Loucy (cell line): ENCODE data around the gene CLMN.

ENCODE experiments used
- H2AFZ ChIP-seq: fragments of 200-600 bp; sonication (generic); 2 replicates; pipeline ENCODE4 v1.6.0; 2016; ENCODE audit warnings: antibody characterized with exemption, mild to moderate bottlenecking, low read length, moderate library complexity
- H3F3A ChIP-seq: fragments of 200-600 bp; 2 replicates; pipeline ENCODE4 v1.6.0; 2016; ENCODE audit warnings: antibody characterized with exemption, low read depth, mild to moderate bottlenecking
- H3K27me3 ChIP-seq: fragments of 200-600 bp; sonication (generic); 2 replicates; pipeline ENCODE4 v1.6.1; 2014; ENCODE audit warnings: low read length, mild to moderate bottlenecking; ENCODE audit not compliant: insufficient read depth, poor library complexity, severe bottlenecking
- H3K36me3 ChIP-seq: fragments of 200-600 bp; sonication (generic); 2 replicates; pipeline ENCODE4 v1.6.1; 2016; ENCODE audit warnings: low read length; ENCODE audit not compliant: insufficient read depth
- H3K4me1 ChIP-seq: fragments of 200-600 bp; sonication (generic); 2 replicates; pipeline ENCODE4 v1.5.1; 2014; ENCODE audit warnings: low read length, mild to moderate bottlenecking; ENCODE audit not compliant: insufficient read depth, poor library complexity, severe bottlenecking
- H3K4me2 ChIP-seq: fragments of 200-600 bp; sonication (generic); 2 replicates; pipeline ENCODE4 v1.6.0; 2014; ENCODE audit warnings: antibody characterized with exemption, low read length, low read depth, mild to moderate bottlenecking; ENCODE audit not compliant: poor library complexity, severe bottlenecking
- H3K4me3 ChIP-seq: fragments of 200-600 bp; sonication (generic); 2 replicates; pipeline ENCODE4 v1.5.1; 2014; ENCODE audit warnings: low read length, mild to moderate bottlenecking, mixed read lengths; ENCODE audit not compliant: poor library complexity, severe bottlenecking
- H3K79me2 ChIP-seq: fragments of 200-600 bp; sonication (generic); 2 replicates; pipeline ENCODE4 v1.6.1; 2014; ENCODE audit warnings: low read length; ENCODE audit not compliant: insufficient read depth
- H3K9ac ChIP-seq: fragments of 200-600 bp; sonication (generic); 2 replicates; pipeline ENCODE4 v1.6.0; 2014; ENCODE audit warnings: mild to moderate bottlenecking, low read depth, low read length, moderate library complexity; ENCODE audit not compliant: poor library complexity, severe bottlenecking
- H3K9me2 ChIP-seq: fragments of 200-600 bp; sonication (generic); replicated peaks from 2 replicates; pipeline ENCODE4 v1.6.1; 2016; ENCODE audit warnings: low read depth, low read length, mixed read lengths
- H3K9me3 ChIP-seq: fragments of 200-600 bp; sonication (generic); 2 replicates; pipeline ENCODE4 v1.6.1; 2014; ENCODE audit warnings: mild to moderate bottlenecking, antibody characterized with exemption, low read length, low read depth; ENCODE audit not compliant: insufficient read depth
- H4K20me1 ChIP-seq: fragments of 200-600 bp; sonication (generic); 2 replicates; pipeline ENCODE4 v1.6.0; 2014; ENCODE audit warnings: antibody characterized with exemption, low read length, mild to moderate bottlenecking; ENCODE audit not compliant: insufficient read depth, poor library complexity, severe bottlenecking
- EZH2phosphoT487 ChIP-seq: fragments of 200-600 bp; IDR thresholded peaks from 2 replicates; pipeline ENCODE4 v1.6.1; 2018; ENCODE audit warnings: antibody characterized with exemption, mild to moderate bottlenecking, moderate library complexity, borderline replicate concordance
- TF ChIP-seq, protein P1 (sequence below): fragments of 200-600 bp; sonication (generic); conservative IDR thresholded peaks from 2 replicates; pipeline ENCODE4 v1.5.1; 2014; ENCODE audit warnings: mild to moderate bottlenecking, antibody characterized with exemption, low read length

CLMN gene

DNA sequence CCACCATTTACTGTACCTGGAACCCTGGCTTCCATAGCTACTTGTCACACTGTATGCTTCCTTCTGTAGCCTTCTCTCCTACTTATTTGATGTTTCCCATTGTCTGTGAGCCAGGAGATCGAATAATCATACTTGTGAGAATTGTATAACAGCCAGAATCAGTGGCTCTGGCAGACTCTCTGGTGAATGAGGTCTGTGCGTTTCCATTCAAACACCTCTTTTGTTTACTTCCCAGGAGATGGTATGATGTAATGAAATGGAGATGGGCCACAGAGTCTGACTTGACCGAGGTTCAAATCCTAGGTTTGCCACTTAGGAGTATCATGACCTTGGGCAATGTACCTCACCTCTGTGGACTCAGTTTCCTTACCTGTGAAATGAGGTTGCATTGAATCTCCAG is 35.7 kb upstream of the CLMN start:
- H3K4me3 ChIP-seq = no peak overlapping the region
- TF ChIP-seq, protein P1, sequence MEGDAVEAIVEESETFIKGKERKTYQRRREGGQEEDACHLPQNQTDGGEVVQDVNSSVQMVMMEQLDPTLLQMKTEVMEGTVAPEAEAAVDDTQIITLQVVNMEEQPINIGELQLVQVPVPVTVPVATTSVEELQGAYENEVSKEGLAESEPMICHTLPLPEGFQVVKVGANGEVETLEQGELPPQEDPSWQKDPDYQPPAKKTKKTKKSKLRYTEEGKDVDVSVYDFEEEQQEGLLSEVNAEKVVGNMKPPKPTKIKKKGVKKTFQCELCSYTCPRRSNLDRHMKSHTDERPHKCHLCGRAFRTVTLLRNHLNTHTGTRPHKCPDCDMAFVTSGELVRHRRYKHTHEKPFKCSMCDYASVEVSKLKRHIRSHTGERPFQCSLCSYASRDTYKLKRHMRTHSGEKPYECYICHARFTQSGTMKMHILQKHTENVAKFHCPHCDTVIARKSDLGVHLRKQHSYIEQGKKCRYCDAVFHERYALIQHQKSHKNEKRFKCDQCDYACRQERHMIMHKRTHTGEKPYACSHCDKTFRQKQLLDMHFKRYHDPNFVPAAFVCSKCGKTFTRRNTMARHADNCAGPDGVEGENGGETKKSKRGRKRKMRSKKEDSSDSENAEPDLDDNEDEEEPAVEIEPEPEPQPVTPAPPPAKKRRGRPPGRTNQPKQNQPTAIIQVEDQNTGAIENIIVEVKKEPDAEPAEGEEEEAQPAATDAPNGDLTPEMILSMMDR = no peak
- no peak for TF ChIP-seq EZH2phosphoT487
- no peaks in the 10 kb centered on the region for H3K4me1 ChIP-seq

DNA sequence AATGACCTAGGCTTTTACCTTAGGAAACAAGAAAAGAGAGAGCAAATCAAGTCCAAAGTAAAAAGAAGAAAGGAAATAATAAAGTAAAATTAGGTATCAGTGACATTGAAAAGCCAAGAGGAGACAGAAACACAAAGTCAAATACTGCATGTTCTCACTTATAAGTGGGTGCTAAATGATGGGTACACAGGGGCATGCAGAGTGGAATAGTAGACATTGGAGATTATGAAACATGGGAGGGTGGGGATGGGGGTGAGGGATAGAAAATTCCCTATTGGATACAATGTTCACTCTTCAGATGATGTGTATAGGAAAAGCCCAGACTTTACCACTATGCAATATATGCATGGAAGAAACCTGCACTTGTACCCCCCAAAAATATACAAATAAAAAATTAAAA is 35.1 kb upstream of the CLMN start:
- no peaks in the 10 kb centered on the region for H3K4me1 ChIP-seq
- no peaks in the 10 kb centered on the region for H3K9me3 ChIP-seq

More for the DNA sequence above, 35.7 kb upstream of the CLMN start:
- H3K9me3 ChIP-seq = no peaks in the 10 kb centered on the region
- no peaks in the 10 kb centered on the region for H3K27me3 ChIP-seq
- H3F3A ChIP-seq = no peaks in the 10 kb centered on the region
- no peaks in the 10 kb centered on the region for H4K20me1 ChIP-seq
- H3K36me3 ChIP-seq = no peaks in the 10 kb centered on the region
- H3K4me2 ChIP-seq = no peak overlapping the region
- no peak overlapping the region for H2AFZ ChIP-seq
- H3K9ac ChIP-seq = no peak overlapping the region
- H3K79me2 ChIP-seq = no peaks in the 10 kb centered on the region
- no peaks in the 10 kb centered on the region for H3K9me2 ChIP-seq

DNA sequence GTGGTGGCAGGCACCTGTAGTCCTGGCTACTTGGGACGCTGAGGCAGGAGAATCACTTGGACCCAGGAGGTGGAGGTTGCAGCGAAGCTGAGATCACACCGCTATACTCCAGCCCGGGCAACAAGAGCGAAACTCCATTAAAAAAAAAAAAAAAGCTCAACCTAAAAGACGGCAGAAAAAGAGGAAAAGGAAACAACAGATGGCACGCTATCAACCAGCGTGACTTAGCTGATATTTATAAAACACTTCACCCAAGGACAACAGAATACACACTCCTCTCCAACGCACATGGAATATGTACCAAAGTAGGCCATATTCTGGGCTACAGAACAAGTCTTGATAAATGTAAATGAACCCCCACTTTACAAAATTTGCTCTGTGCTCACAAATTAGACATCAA is 34.0 kb upstream of the CLMN start:
- Histone ChIP-seq H3K4me3 (no peak overlapping the region), H3K27me3 (no peaks in the 10 kb centered on the region), H3K79me2 (no peaks in the 10 kb centered on the region), H2AFZ (no peak overlapping the region), H3K4me1 (no peaks in the 10 kb centered on the region), H4K20me1 (no peaks in the 10 kb centered on the region), H3K36me3 (no peaks in the 10 kb centered on the region), H3K9me3 (no peaks in the 10 kb centered on the region), H3F3A (no peaks in the 10 kb centered on the region), H3K9me2 (no peaks in the 10 kb centered on the region), H3K4me2 (no peak overlapping the region), H3K9ac (no peak overlapping the region)
- TF ChIP-seq, protein P1 = no peak
- no peak for TF ChIP-seq EZH2phosphoT487

More for the DNA sequence above, 35.1 kb upstream of the CLMN start:
- H2AFZ ChIP-seq = no peak overlapping the region
- H3K27me3 ChIP-seq = no peaks in the 10 kb centered on the region
- no peak overlapping the region for H3K9ac ChIP-seq
- no peaks in the 10 kb centered on the region for H3K79me2 ChIP-seq
- no peaks in the 10 kb centered on the region for H3K9me2 ChIP-seq
- H3F3A ChIP-seq = no peaks in the 10 kb centered on the region
- no peaks in the 10 kb centered on the region for H4K20me1 ChIP-seq
- no peak overlapping the region for H3K4me2 ChIP-seq
- H3K4me3 ChIP-seq = no peak overlapping the region
- H3K36me3 ChIP-seq = no peaks in the 10 kb centered on the region
- TF ChIP-seq, protein P1 = no peak
- TF ChIP-seq EZH2phosphoT487 = no peak
